IMR-90 (cell line): ENCODE results near the gene CREBBP. TPM values are rescaled to one million over a fixed set of nuclear protein-coding genes. Genes with fewer than 3 reads are reported as not detected.

Experiments
- ATAC-seq: fragments of 200-7000 bp; cut with Tn5 transposase; 2 replicates; pipeline ENCODE4 v1.9.1; 2020; ENCODE audit warnings: low read depth, mild to moderate bottlenecking, moderate library complexity
- BruUV-seq: library from RNA; stranded (reverse); fragments of 400-500 nt; replicated peaks from 2 replicates; lab custom pipeline; 2021; lab: Mats Ljungman, UMichigan
- CTCF ChIA-PET: fragments of 300-600 bp; formaldehyde crosslinking; extraction: SDS; loops from one replicate; lab custom pipeline; 2021; ENCODE audit warnings: antibody characterized with exemption; lab: Yijun Ruan, JAX
- POLR2A ChIA-PET: fragments of 300-600 bp; sonication (Branson Sonifier 250); formaldehyde crosslinking; loops from one replicate; lab custom pipeline; 2022; ENCODE audit warnings: antibody characterized with exemption; ENCODE audit not compliant: unreplicated experiment; lab: Charles Lee
- DNase-seq: peaks from one replicate; pipeline ENCODE4 v3.0.0; 2013
- H2AFZ ChIP-seq: replicated peaks from 2 replicates; pipeline ENCODE3; 2013; ENCODE audit warnings: low read length, mild to moderate bottlenecking; ENCODE audit not compliant: poor library complexity
- H2AK5ac ChIP-seq: 2 replicates; pipeline ENCODE4 v1.6.1; 2013; ENCODE audit warnings: low read depth, low read length, inconsistent platforms
- H2AK9ac ChIP-seq: replicated peaks from 2 replicates; pipeline ENCODE3; 2013; ENCODE audit warnings: mild to moderate bottlenecking, low read depth, low read length, moderate library complexity; ENCODE audit not compliant: poor library complexity
- H2BK120ac ChIP-seq: 2 replicates; pipeline ENCODE4 v1.6.1; 2013; ENCODE audit warnings: low read depth, low read length, inconsistent platforms
- H2BK15ac ChIP-seq: 3 replicates; pipeline ENCODE4 v1.6.1; 2013; ENCODE audit warnings: low read depth, low read length, inconsistent platforms
- H2BK20ac ChIP-seq: 2 replicates; pipeline ENCODE4 v1.6.1; 2013; ENCODE audit warnings: low read depth, mild to moderate bottlenecking, inconsistent platforms, low read length, moderate library complexity
- H2BK5ac ChIP-seq: 2 replicates; pipeline ENCODE4 v1.6.1; 2013; ENCODE audit warnings: mild to moderate bottlenecking, low read depth, low read length, inconsistent platforms; ENCODE audit not compliant: poor library complexity, severe bottlenecking
- H3K14ac ChIP-seq: replicated peaks from 2 replicates; pipeline ENCODE4 v1.6.1; 2013; ENCODE audit warnings: low read depth, low read length, inconsistent platforms
- H3K18ac ChIP-seq: 2 replicates; pipeline ENCODE4 v1.6.1; 2013; ENCODE audit warnings: low read depth, low read length, control low read depth
- H3K23ac ChIP-seq: 2 replicates; pipeline ENCODE4 v1.6.1; 2013; ENCODE audit warnings: low read depth, low read length, inconsistent platforms
- H3K27ac ChIP-seq: 2 replicates; pipeline ENCODE4 v1.5.1; 2013; ENCODE audit warnings: mild to moderate bottlenecking, control low read depth, low read length; ENCODE audit not compliant: insufficient read depth
- H3K27me3 ChIP-seq: 2 replicates; pipeline ENCODE4 v1.6.1; 2013; ENCODE audit warnings: low read length; ENCODE audit not compliant: control insufficient read depth, insufficient read depth
- H3K36me3 ChIP-seq: 2 replicates; pipeline ENCODE4 v1.6.1; 2013; ENCODE audit warnings: low read length, mixed read lengths; ENCODE audit not compliant: control insufficient read depth, insufficient read depth
- H3K4ac ChIP-seq: 2 replicates; pipeline ENCODE4 v1.6.1; 2013; ENCODE audit warnings: low read depth, low read length, inconsistent platforms
- H3K4me1 ChIP-seq: 2 replicates; pipeline ENCODE4 v1.6.1; 2013; ENCODE audit warnings: low read length, mixed read lengths; ENCODE audit not compliant: control insufficient read depth, insufficient read depth
- H3K4me2 ChIP-seq: 2 replicates; pipeline ENCODE4 v1.6.1; 2013; ENCODE audit warnings: low read depth, mild to moderate bottlenecking, control low read depth, low read length, moderate library complexity
- H3K4me3 ChIP-seq: 2 replicates; pipeline ENCODE4 v1.5.1; 2013; ENCODE audit warnings: low read depth, mild to moderate bottlenecking, control low read depth, low read length, moderate library complexity; ENCODE audit not compliant: insufficient read depth
- H3K56ac ChIP-seq: 2 replicates; pipeline ENCODE4 v1.6.1; 2013; ENCODE audit warnings: low read length, inconsistent platforms; ENCODE audit not compliant: insufficient read depth; ENCODE audit errors: extremely low read depth
- H3K79me1 ChIP-seq, 2 experiments: 2 replicates each; pipeline ENCODE4 v1.6.1; 2013; ENCODE audit warnings: low read length in 2 of 2, inconsistent platforms in 1 of 2, low read depth in 1 of 2
- H3K9ac ChIP-seq: 2 replicates; pipeline ENCODE4 v1.6.1; 2013; ENCODE audit warnings: low read depth, low read length, control low read depth
- H3K9me1 ChIP-seq: 2 replicates; pipeline ENCODE4 v1.6.1; 2013; ENCODE audit warnings: low read length, inconsistent platforms; ENCODE audit not compliant: insufficient read depth
- H3K9me3 ChIP-seq: 2 replicates; pipeline ENCODE4 v1.6.1; 2013; ENCODE audit warnings: low read length; ENCODE audit not compliant: control insufficient read depth, insufficient read depth
- H4K20me1 ChIP-seq: 2 replicates; pipeline ENCODE4 v1.6.1; 2013; ENCODE audit warnings: low read length, inconsistent platforms; ENCODE audit not compliant: insufficient read depth
- H4K5ac ChIP-seq: 2 replicates; pipeline ENCODE4 v1.6.1; 2013; ENCODE audit warnings: mild to moderate bottlenecking, low read depth, low read length, control low read depth
- H4K8ac ChIP-seq, 2 experiments: 2 replicates each; pipeline ENCODE4 v1.6.1; 2013; ENCODE audit warnings: low read depth in 2 of 2, low read length in 2 of 2, control low read depth in 1 of 2, inconsistent platforms in 1 of 2
- H4K91ac ChIP-seq: 2 replicates; pipeline ENCODE4 v1.6.1; 2013; ENCODE audit warnings: low read depth, low read length, inconsistent platforms; ENCODE audit not compliant: insufficient read depth
- MXI1 ChIP-seq: IDR thresholded peaks from 2 replicates; pipeline ENCODE4 v1.6.1; 2012; ENCODE audit warnings: low read depth, mild to moderate bottlenecking, low read length, moderate library complexity, borderline replicate concordance
- RCOR1 ChIP-seq: IDR thresholded peaks from 2 replicates; pipeline ENCODE4 v1.6.1; 2012; ENCODE audit warnings: mild to moderate bottlenecking, low read length, improper control_type of control experiment; ENCODE audit not compliant: insufficient replicate concordance
- WGBS, 2 experiments: methylation state at CpG; one replicate each; pipeline versions ENCODE4 v1.1.5 to v1.1.7; 2013; ENCODE audit warnings: missing lambda C conversion rate in 2 of 2; ENCODE audit not compliant: insufficient read length in 1 of 2; ENCODE audit errors: extremely low coverage in 2 of 2; 5-methylcytosine and 5-hydroxymethylcytosine counted together
- dilution Hi-C: fragments of 300-500 bp; cut with HindIII; formaldehyde crosslinking; loops from one replicate; pipeline ENCODE4 v1.14.3; 2018; ENCODE audit warnings: low sequenced_read_pairs; ENCODE audit not compliant: unreplicated experiment
- in situ Hi-C: fragments of 300-500 bp; cut with MboI; formaldehyde crosslinking; loops from 3 replicates; pipeline ENCODE4 v1.14.3; 2019; ENCODE audit warnings: low sequenced_read_pairs, inconsistent platforms, mixed read lengths
- intact Hi-C: fragments of 100-400 bp; cut with micrococcal nuclease; formaldehyde crosslinking; loops from 2 replicates; pipeline ENCODE4 v1.10.0; 2022
- polyA plus RNA-seq, 3 experiments: library from polyadenylated mRNA; depleted of rRNA; stranded (reverse); fragments of >200 nt; gene quantifications; 2 replicates each; pipeline ENCODE4 v1.2.3, GENCODE V29; 2012; ENCODE audit warnings: low replicate concordance in 1 of 3
- total RNA-seq: library from RNA; depleted of rRNA; stranded (reverse); fragments of >200 nt; gene quantifications from 2 replicates; pipeline ENCODE4 v1.2.3, GENCODE V29; 2012
- TF ChIP-seq, protein P1 (sequence below): conservative IDR thresholded peaks from 2 replicates; pipeline ENCODE4 v1.5.1; 2012; ENCODE audit warnings: mild to moderate bottlenecking, low read depth, low read length, improper control_type of control experiment

Gene CREBBP
- total and polyA plus RNA-seq, 2 of the 4 experiments (the other 2 are of a cell fraction) = 7.3 to 12.5 TPM

DNA sequence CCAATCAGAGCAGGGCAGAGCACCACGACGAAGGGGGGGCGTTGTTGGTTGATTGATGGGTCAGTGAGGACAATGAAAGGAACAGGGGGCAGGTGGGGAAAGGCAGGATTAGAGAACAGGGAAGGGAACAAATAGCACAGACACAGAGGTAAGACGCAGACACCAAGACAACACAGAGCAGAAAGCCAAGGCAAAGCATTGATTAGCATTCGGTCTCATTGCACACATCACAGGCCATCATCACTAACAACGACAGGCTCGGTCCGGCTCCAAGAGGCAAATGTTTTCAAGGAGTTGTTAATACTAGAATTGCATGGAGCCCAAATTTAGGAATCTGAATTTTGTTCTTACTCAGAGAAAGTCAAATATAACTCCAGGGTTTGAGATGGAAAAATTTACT, 128.6 kb downstream of the CREBBP start:
- Histone ChIP-seq H3K79me1 (peaks cover 28 to 71% of the 10 kb centered on the region in 2 experiments), H4K8ac (no peak overlapping the region), H3K18ac (no peak overlapping the region), H4K91ac (no peak overlapping the region), H3K27me3 (no peaks in the 10 kb centered on the region), H2AK9ac (no peak overlapping the region), H4K20me1 (peaks cover 14% of the 10 kb centered on the region; the same call in 1 of the 2 replicates), H3K9ac (no peak overlapping the region), H2BK120ac (no peak overlapping the region), H2BK15ac (no peak overlapping the region), H3K4ac (no peak overlapping the region), H3K9me1 (peaks cover 19% of the 10 kb centered on the region), H3K4me1 (peaks cover 7% of the 10 kb centered on the region), H3K14ac (no peak overlapping the region), H2BK5ac (no peak overlapping the region), H3K36me3 (peaks cover 46% of the 10 kb centered on the region), H3K27ac (no peak overlapping the region), H3K23ac (no peak overlapping the region), H2AK5ac (no peak overlapping the region), H3K56ac (no peak overlapping the region), H2BK20ac (no peak overlapping the region), H3K9me3 (no peaks in the 10 kb centered on the region), H2AFZ (no peak overlapping the region), H4K5ac (no peak overlapping the region), H3K4me2 (no peak overlapping the region), H3K4me3 (no peak overlapping the region)
- ATAC-seq (no peak), DNase-seq (no peak)
- dilution Hi-C loops = no loop called here
- TF ChIP-seq MXI1 (no peak), RCOR1 (no peak)
- TF ChIP-seq, protein P1, sequence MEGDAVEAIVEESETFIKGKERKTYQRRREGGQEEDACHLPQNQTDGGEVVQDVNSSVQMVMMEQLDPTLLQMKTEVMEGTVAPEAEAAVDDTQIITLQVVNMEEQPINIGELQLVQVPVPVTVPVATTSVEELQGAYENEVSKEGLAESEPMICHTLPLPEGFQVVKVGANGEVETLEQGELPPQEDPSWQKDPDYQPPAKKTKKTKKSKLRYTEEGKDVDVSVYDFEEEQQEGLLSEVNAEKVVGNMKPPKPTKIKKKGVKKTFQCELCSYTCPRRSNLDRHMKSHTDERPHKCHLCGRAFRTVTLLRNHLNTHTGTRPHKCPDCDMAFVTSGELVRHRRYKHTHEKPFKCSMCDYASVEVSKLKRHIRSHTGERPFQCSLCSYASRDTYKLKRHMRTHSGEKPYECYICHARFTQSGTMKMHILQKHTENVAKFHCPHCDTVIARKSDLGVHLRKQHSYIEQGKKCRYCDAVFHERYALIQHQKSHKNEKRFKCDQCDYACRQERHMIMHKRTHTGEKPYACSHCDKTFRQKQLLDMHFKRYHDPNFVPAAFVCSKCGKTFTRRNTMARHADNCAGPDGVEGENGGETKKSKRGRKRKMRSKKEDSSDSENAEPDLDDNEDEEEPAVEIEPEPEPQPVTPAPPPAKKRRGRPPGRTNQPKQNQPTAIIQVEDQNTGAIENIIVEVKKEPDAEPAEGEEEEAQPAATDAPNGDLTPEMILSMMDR = no peak
- 100% methylated on average over 1 of the region's 8 CpGs; no CpG with 5 or more reads in 1 of the 2 experiments for WGBS, 2 experiments
- in situ Hi-C loops = no loop called here
- intact Hi-C loops = no loop called here
- no TSS peak for BruUV-seq
- POLR2A ChIA-PET = no interaction called here
- CTCF ChIA-PET = no interaction called here
